K562 (cell line): ENCODE results near the gene IFI30. TPM values are rescaled to one million over a fixed set of nuclear protein-coding genes. Genes with fewer than 3 reads are reported as not detected.

Experiments
- ATAC-seq: fragments of 200-7000 bp; cut with Tn5 transposase; 3 replicates; pipeline ENCODE4 v1.9.1; 2020; ENCODE audit warnings: moderate library complexity
- BruUV-seq: library from RNA; stranded (reverse); fragments of 400-500 nt; replicated peaks from 2 replicates; lab custom pipeline; 2021; lab: Mats Ljungman, UMichigan
- CTCF ChIA-PET: fragments of 300-600 bp; formaldehyde crosslinking; extraction: SDS; loops from one replicate; lab custom pipeline; 2021; ENCODE audit warnings: low intra/inter-chr PET ratio; lab: Yijun Ruan, JAX
- POLR2A ChIA-PET: fragments of 300-600, 350-650 bp; sonication (Branson Sonifier 250); formaldehyde crosslinking; extraction: SDS; loops from one replicate; lab custom pipeline; 2021; ENCODE audit warnings: antibody characterized with exemption, inconsistent platforms; lab: Yijun Ruan, JAX
- DNase-seq, 4 experiments: peaks; one replicate each; pipeline versions ENCODE4 v3.0.0 to v3.0.0-alpha.2; 2011 to 2018; ENCODE audit warnings: low spot score in 3 of 4, mixed read lengths in 3 of 4; ENCODE audit errors: extremely low read depth in 1 of 4
- FAIRE-seq: peaks from 2 replicates; lab custom pipeline; 2011; peaks lifted over from hg19 to GRCh38; lab: Jason Lieb, UNC
- H2AFZ ChIP-seq: 2 replicates; pipeline ENCODE4 v1.6.0; 2011; ENCODE audit warnings: low read depth, low read length, control low read depth, inconsistent platforms
- H3K27ac ChIP-seq: fragments of 200-600 bp; 3 replicates; pipeline ENCODE4 v1.8.0; 2011; ENCODE audit warnings: low read depth, mild to moderate bottlenecking, control low read depth, inconsistent platforms, low read length, moderate library complexity, mixed read lengths; ENCODE audit errors: extremely low read depth
- H3K27me3 ChIP-seq, 2 experiments: fragments of 300-600 bp in 1 of 2; 2 replicates in 1 of 2; 3 replicates in 1 of 2; pipeline versions ENCODE4 v1.6.0 to v1.8.0; 2011; ENCODE audit warnings: inconsistent platforms in 2 of 2, low read length in 2 of 2, mild to moderate bottlenecking in 1 of 2, mixed read lengths in 1 of 2, moderate library complexity in 1 of 2; ENCODE audit not compliant: control insufficient read depth in 2 of 2, insufficient read depth in 2 of 2
- H3K36me3 ChIP-seq: fragments of 300-600 bp; 3 replicates; pipeline ENCODE4 v1.8.0; 2011; ENCODE audit warnings: mild to moderate bottlenecking, low read length, inconsistent platforms; ENCODE audit not compliant: control insufficient read depth, insufficient read depth
- H3K4me1 ChIP-seq, 2 experiments: fragments of 200-600 bp in 1 of 2; replicated peaks in 1 of 2; 2 replicates in 1 of 2; 3 replicates in 1 of 2; pipeline versions ENCODE4 v1.5.1 to v1.8.0; 2011; ENCODE audit warnings: inconsistent platforms in 2 of 2, low read length in 2 of 2, mild to moderate bottlenecking in 1 of 2, mixed read lengths in 1 of 2, moderate library complexity in 1 of 2; ENCODE audit not compliant: control insufficient read depth in 2 of 2, insufficient read depth in 2 of 2
- H3K4me2 ChIP-seq: 2 replicates; pipeline ENCODE4 v1.6.1; 2011; ENCODE audit warnings: low read length, control low read depth, inconsistent platforms, mixed read lengths; ENCODE audit not compliant: insufficient read depth
- H3K4me3 ChIP-seq: fragments of 200-600 bp; sonication (generic), shearing (Covaris generic); 2 replicates; pipeline ENCODE4 v1.5.1; 2016; ENCODE audit warnings: control low read depth, inconsistent platforms
- H3K79me2 ChIP-seq: fragments of 200-600 bp; 3 replicates; pipeline ENCODE4 v1.8.0; 2011; ENCODE audit warnings: low read length, inconsistent platforms; ENCODE audit not compliant: control insufficient read depth, insufficient read depth
- H3K9ac ChIP-seq, 2 experiments: 2 replicates each; pipeline versions ENCODE4 v1.6.0 to v1.6.1; 2011; ENCODE audit warnings: low read depth in 2 of 2, low read length in 2 of 2, control low read depth in 1 of 2, inconsistent platforms in 1 of 2, mild to moderate bottlenecking in 1 of 2, mixed read lengths in 1 of 2; ENCODE audit not compliant: insufficient read depth in 1 of 2
- H3K9me1 ChIP-seq: one replicate; pipeline ENCODE4 v1.6.0; 2011; ENCODE audit warnings: inconsistent platforms, mild to moderate bottlenecking, low read length, moderate library complexity; ENCODE audit not compliant: control insufficient read depth, insufficient read depth
- H3K9me3 ChIP-seq: replicated peaks from 2 replicates; pipeline ENCODE4 v1.5.1; 2011; ENCODE audit warnings: low read depth, low read length, inconsistent platforms; ENCODE audit not compliant: control insufficient read depth, insufficient read depth
- H4K20me1 ChIP-seq: replicated peaks from 2 replicates; pipeline ENCODE4 v1.6.1; 2011; ENCODE audit warnings: low read length, inconsistent platforms, mixed read lengths; ENCODE audit not compliant: control insufficient read depth, insufficient read depth
- ILF3 ChIP-seq: fragments of 450-650 bp; IDR thresholded peaks from 2 replicates; pipeline ENCODE4 v1.6.1; 2018; ENCODE audit warnings: antibody characterized with exemption, mild to moderate bottlenecking, moderate library complexity, borderline replicate concordance
- KLF10 ChIP-seq: fragments of 250-450 bp; sonication (Bioruptor Pico); IDR thresholded peaks from 2 replicates; pipeline ENCODE4 v1.6.1; 2021; ENCODE audit warnings: matching md5 sums
- LEF1 ChIP-seq: fragments of 450-650 bp; IDR thresholded peaks from 2 replicates; pipeline ENCODE4 v1.6.1; 2016; ENCODE audit warnings: mild to moderate bottlenecking
- SAFB ChIP-seq: fragments of 200-400 bp; formaldehyde crosslinking; IDR thresholded peaks from 2 replicates; pipeline ENCODE4 v1.6.1; 2017; ENCODE audit warnings: low read depth, low read length, borderline replicate concordance
- WGBS: fragments of 100-300 bp; shearing (Covaris generic); methylation state at CpG from one replicate; pipeline ENCODE4 v1.1.6; 2016; ENCODE audit warnings: low coverage, mixed read lengths; ENCODE audit not compliant: insufficient coverage; ENCODE audit errors: missing lambda C conversion rate; 5-methylcytosine and 5-hydroxymethylcytosine counted together
- in situ Hi-C: fragments of 300-500 bp; cut with MboI; formaldehyde crosslinking; loops from 4 replicates; pipeline ENCODE4 v1.15.0; 2018; ENCODE audit warnings: inconsistent platforms, mixed read lengths
- intact Hi-C: fragments of 100-400 bp; cut with micrococcal nuclease; formaldehyde crosslinking; loops from 2 replicates; pipeline ENCODE4 v1.14.2; 2022
- polyA plus RNA-seq, 8 experiments: library from polyadenylated mRNA; depleted of rRNA in 4 of 8; stranded (reverse) in 5 of 8; unstranded in 3 of 8; fragments of >200 nt; fragmentation: Nextera tagmentation in 2 of 8; fragmentation: Illumina TruSeq in 1 of 8; extraction: Ambion mirVana in 2 of 8; extraction: Trizol in 1 of 8; gene quantifications; 2 replicates each; pipeline versions ENCODE4 v1.2.1 to v1.2.3, GENCODE V29; 2011 to 2014; ENCODE audit warnings: inconsistent platforms in 1 of 8, missing spikeins in 1 of 8
- total RNA-seq, 7 experiments: library from RNA; depleted of rRNA in 6 of 7; stranded (reverse); fragments of >200 nt in 6 of 7; fragmentation: Illumina TruSeq in 2 of 7; extraction: Trizol in 2 of 7; gene quantifications; 2 replicates each; pipeline versions ENCODE4 v1.2.1 to v1.2.3, GENCODE V29; 2011 to 2021; ENCODE audit warnings: low replicate concordance in 1 of 7
- TF ChIP-seq, protein P1 (sequence below): sonication (generic); formaldehyde crosslinking; IDR thresholded peaks from 2 replicates; pipeline ENCODE4 v1.9.0; 2022; ENCODE audit warnings: mild to moderate bottlenecking, missing genetic modification reagents
- TF ChIP-seq, protein P2 (sequence below): sonication (generic); formaldehyde crosslinking; IDR thresholded peaks from 2 replicates; pipeline ENCODE4 v1.8.1; 2023; ENCODE audit warnings: mild to moderate bottlenecking, missing genetic modification reagents

IFI30 gene
- total and polyA plus RNA-seq, 9 of the 15 experiments (the other 6 are each of a cell fraction or from before 2014, with no cell fraction given): 63.7 to 430 (median 109) TPM

DNA sequence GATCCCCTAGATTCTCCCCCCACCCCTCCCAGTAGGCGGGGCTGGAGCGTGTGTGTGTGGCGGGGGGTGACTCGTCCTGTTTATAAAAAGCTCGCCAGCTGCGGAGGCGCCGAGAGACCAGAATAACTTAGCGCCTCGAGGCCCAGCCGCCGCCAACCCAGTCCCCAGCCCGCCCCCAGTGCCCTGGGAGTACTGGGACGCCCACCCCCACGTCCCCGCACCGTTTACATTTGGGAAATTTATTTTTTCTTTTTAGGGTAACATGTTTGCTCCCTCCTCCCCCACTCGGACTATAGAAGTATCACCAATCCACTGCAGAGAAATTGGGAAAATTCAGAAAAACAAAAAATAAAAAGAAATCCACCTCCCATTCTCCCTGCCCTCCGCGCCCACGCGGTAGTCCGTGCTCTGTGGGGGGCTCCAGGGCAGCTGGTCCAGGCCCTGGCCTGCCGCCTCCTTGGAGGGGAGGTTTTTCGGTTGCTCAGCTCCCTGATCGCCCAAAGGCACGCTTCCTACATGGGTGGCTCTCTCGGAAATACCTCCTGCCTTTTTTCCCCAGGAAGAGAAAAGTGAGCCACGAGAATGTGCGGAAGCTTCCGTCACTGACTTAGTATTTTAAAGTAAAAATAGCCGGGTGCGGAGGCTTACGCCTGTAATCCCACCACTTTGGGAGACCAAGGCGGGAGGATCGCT, 31.7 kb downstream of the IFI30 start (continued):
- TF ChIP-seq, protein P1, sequence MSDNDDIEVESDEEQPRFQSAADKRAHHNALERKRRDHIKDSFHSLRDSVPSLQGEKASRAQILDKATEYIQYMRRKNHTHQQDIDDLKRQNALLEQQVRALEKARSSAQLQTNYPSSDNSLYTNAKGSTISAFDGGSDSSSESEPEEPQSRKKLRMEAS (CRISPR knock-in tag): peak; percentile 47; the same call in 1 of the 2 replicates

DNA sequence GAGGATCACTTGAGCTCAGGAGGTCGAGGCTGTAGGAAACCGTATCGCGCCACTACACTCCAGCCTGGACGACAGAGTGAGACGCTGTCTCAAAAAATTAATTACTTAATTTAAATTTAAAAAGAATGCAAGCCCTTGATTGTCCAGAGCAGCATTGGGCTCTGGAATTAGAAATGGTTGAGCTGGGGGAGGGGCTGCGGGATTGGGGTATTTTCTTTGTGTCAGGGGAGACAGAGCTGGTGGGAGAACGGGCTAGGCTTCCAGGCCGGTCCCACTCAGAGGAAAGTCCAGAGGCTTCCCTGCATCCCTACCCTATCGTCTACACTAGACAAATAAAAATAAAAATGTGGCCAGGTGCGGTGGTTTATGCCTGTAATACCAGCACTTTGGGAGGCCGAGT, 32.4 kb downstream of the IFI30 start:
- DNase-seq (no peak), ATAC-seq (no peak), FAIRE-seq (no peak)
- 85% methylated on average over 12 of the region's 12 CpGs for WGBS
- CTCF ChIA-PET: interaction anchor here (0.5 to 1.1 kb wide), 2 partner anchors 70 to 117 kb away, joined by 3 to 4 read pairs; partner anchors contain the start of gene LSM4
- in situ Hi-C loops: loop anchor here (5.0 kb wide), 1 partner anchor 46 kb away; no protein-coding TSS in a partner anchor
- Histone ChIP-seq H3K9ac (peak overlapping the region; percentile 86 to 95; a peak in 3 of 4 replicates), H3K4me1 (peaks cover 14 to 45% of the 10 kb centered on the region in 2 experiments; a peak in 4 of 5 replicates), H3K9me1 (no peaks in the 10 kb centered on the region), H3K4me2 (no peak overlapping the region; the same call in 1 of the 2 replicates), H2AFZ (peak overlapping the region; percentile 86; the same call in 1 of the 2 replicates), H3K79me2 (peaks cover 25% of the 10 kb centered on the region), H3K27ac (peak overlapping the region; percentile 86; the same call in 1 of the 3 replicates), H3K36me3 (peaks cover 12% of the 10 kb centered on the region; the same call in 1 of the 3 replicates), H3K27me3 (no peaks in the 10 kb centered on the region; a peak in 1 of 5 replicates), H4K20me1 (no peaks in the 10 kb centered on the region; the same call in 1 of the 2 replicates), H3K9me3 (no peaks in the 10 kb centered on the region), H3K4me3 (no peak overlapping the region)
- intact Hi-C loops: loop anchor here (5.0 kb wide), 1 partner anchor 121 kb away; no protein-coding TSS in a partner anchor
- POLR2A ChIA-PET: interaction anchor here (0.6 to 3.5 kb wide), 8 partner anchors 8 to 372 kb away, joined by 3 to 13 read pairs (median 4); partner anchors contain the start of genes GDF15, JUND and MPV17L2
- TF ChIP-seq LEF1 (no peak), KLF10 (CRISPR knock-in tag) (no peak), SAFB (no peak), ILF3 (no peak)
- TF ChIP-seq, protein P2, sequence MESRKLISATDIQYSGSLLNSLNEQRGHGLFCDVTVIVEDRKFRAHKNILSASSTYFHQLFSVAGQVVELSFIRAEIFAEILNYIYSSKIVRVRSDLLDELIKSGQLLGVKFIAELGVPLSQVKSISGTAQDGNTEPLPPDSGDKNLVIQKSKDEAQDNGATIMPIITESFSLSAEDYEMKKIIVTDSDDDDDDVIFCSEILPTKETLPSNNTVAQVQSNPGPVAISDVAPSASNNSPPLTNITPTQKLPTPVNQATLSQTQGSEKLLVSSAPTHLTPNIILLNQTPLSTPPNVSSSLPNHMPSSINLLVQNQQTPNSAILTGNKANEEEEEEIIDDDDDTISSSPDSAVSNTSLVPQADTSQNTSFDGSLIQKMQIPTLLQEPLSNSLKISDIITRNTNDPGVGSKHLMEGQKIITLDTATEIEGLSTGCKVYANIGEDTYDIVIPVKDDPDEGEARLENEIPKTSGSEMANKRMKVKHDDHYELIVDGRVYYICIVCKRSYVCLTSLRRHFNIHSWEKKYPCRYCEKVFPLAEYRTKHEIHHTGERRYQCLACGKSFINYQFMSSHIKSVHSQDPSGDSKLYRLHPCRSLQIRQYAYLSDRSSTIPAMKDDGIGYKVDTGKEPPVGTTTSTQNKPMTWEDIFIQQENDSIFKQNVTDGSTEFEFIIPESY: peak; percentile 57
- BruUV-seq: no TSS peak
